T-cell (primary cell): ENCODE measurements around the gene CDC42BPB. TPM values are rescaled to one million over a fixed set of nuclear protein-coding genes. Genes with fewer than 3 reads are reported as not detected.

ENCODE experiments used
- ATAC-seq, 4 experiments: fragments of 200-7000 bp in 3 of 4; fragments of 150-1000 bp in 1 of 4; cut with Tn5 transposase; replicated peaks in 1 of 4; 1 replicate in 3 of 4; 2 replicates in 1 of 4; pipeline ENCODE4 v1.10.0; 2021; ENCODE audit warnings: moderate library complexity in 3 of 4, mild to moderate bottlenecking in 2 of 4, moderate number of reproducible peaks in 1 of 4
- CTCF ChIA-PET, 2 donors: fragments of 300-600 bp; sonication (Branson Sonifier 250); formaldehyde crosslinking; loops; one replicate each; lab custom pipeline; 2022; ENCODE audit warnings: antibody characterized with exemption in 2 of 2; lab: Charles Lee
- POLR2A ChIA-PET, 2 donors: fragments of 300-600 bp; sonication (Branson Sonifier 250); formaldehyde crosslinking; loops; one replicate each; lab custom pipeline; 2022; ENCODE audit warnings: antibody characterized with exemption in 2 of 2; lab: Charles Lee
- DNase-seq, 35 experiments: peaks; one replicate each; pipeline versions ENCODE4 v3.0.0 to v3.0.0-alpha.2; 2013 to 2023
- H3K27ac ChIP-seq: one replicate; pipeline ENCODE4 v1.5.1; 2013; ENCODE audit warnings: low read length
- H3K27me3 ChIP-seq, 2 experiments: replicated peaks in 1 of 2; 1 replicate in 1 of 2; 2 replicates in 1 of 2; pipeline versions ENCODE4 v1.6.1 to v1.7.0; 2013; ENCODE audit warnings: low read length in 1 of 2, mixed read lengths in 1 of 2; ENCODE audit not compliant: control insufficient read depth in 2 of 2, insufficient read depth in 2 of 2; ENCODE audit errors: extremely low read depth in 1 of 2
- H3K36me3 ChIP-seq, 2 donors: 1 replicate in 1 of 2; 2 replicates in 1 of 2; pipeline versions ENCODE4 v1.6.1 to v1.7.0; 2013; ENCODE audit warnings: low read length in 1 of 2; ENCODE audit not compliant: control insufficient read depth in 2 of 2, insufficient read depth in 1 of 2; ENCODE audit errors: extremely low read depth in 1 of 2
- H3K4me1 ChIP-seq, 2 experiments: 1 replicate in 1 of 2; 2 replicates in 1 of 2; pipeline versions ENCODE4 v1.6.1 to v1.7.0; 2013; ENCODE audit warnings: low read length in 2 of 2, mixed read lengths in 1 of 2; ENCODE audit not compliant: insufficient read depth in 2 of 2, control insufficient read depth in 1 of 2; ENCODE audit errors: extremely low read depth in 1 of 2
- H3K4me3 ChIP-seq, 2 donors: 1 replicate in 1 of 2; 2 replicates in 1 of 2; pipeline versions ENCODE4 v1.5.1 to v1.7.0; 2013; ENCODE audit warnings: mild to moderate bottlenecking in 2 of 2, low read length in 1 of 2, moderate library complexity in 1 of 2; ENCODE audit not compliant: control insufficient read depth in 1 of 2; ENCODE audit errors: extremely low read depth in 1 of 2
- H3K9me3 ChIP-seq: 2 replicates; pipeline ENCODE4 v1.7.0; 2013
- H3K27ac Mint-ChIP-seq, 2 donors: one replicate each; pipeline ENCODE4 v1.8.0; 2020 to 2021; ENCODE audit warnings: mild to moderate bottlenecking in 2 of 2, mixed read lengths in 2 of 2
- H3K27me3 Mint-ChIP-seq, 2 donors: one replicate each; pipeline ENCODE4 v1.8.0; 2021 to 2022; ENCODE audit warnings: mixed read lengths in 2 of 2
- H3K36me3 Mint-ChIP-seq: one replicate; pipeline ENCODE4 v1.8.0; 2021; ENCODE audit warnings: mixed read lengths
- H3K4me1 Mint-ChIP-seq, 3 donors: one replicate each; pipeline ENCODE4 v1.8.0; 2020 to 2022; ENCODE audit warnings: mixed read lengths in 3 of 3, mild to moderate bottlenecking in 1 of 3
- H3K4me3 Mint-ChIP-seq, 3 donors: one replicate each; pipeline ENCODE4 v1.8.0; 2020 to 2022; ENCODE audit warnings: mild to moderate bottlenecking in 3 of 3, mixed read lengths in 3 of 3, moderate library complexity in 3 of 3
- H3K9me3 Mint-ChIP-seq, 3 donors: one replicate each; pipeline ENCODE4 v1.8.0; 2020 to 2022; ENCODE audit warnings: mixed read lengths in 3 of 3
- WGBS: methylation state at CpG from one replicate; pipeline ENCODE4 v1.1.5; 2013; ENCODE audit warnings: missing lambda C conversion rate; ENCODE audit not compliant: insufficient coverage; 5-methylcytosine and 5-hydroxymethylcytosine counted together
- total RNA-seq, 35 experiments: library from RNA in 6 of 35; stranded (reverse) in 6 of 35; fragments of 120-200 nt in 1 of 35; gene quantifications; one replicate each; pipeline versions ENCODE4 v1.2.1 to v1.2.4 and lab custom pipeline; 2013 to 2026

Gene CDC42BPB
- total RNA-seq, 5 donors from 2014 or later (not counting 1 experiment from before 2014, with no cell fraction given): 5.3 to 17.5 (median 11.2) TPM

DNA sequence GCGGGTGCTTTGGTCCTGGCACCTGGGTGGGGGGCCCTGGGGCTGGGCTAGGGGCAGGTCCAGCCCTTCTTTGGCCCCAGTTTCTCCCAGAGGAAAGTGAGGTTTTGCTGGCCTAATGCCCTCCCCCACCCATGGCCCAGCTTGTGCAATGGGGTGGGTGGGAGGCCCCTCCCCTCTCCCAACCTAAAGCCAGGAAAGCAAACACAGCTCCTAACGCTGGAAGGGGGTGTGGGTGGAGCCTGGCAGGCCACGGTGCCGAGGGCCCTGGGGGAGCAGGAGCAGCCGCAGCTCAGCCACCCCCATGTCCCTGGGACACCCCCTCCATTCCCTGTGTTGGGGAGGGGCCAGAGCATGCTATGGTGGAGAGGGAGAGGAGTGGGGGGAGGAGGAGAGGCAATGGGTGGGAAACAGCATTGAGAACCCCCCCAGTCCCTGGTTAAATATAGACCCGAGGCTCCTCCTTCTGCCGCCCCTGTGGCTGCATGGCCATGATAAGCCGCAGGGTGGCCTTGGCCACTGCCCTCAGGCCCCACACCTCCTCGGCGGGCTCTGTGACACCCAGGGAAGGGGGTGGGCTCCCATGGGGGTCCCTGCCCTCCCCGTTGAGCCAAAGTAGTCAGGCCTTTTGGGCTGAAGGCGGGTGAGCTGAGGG lies 41.9 kb upstream of the CDC42BPB start:
- H3K27ac Mint-ChIP-seq: no peak overlapping the region
- no peak for ATAC-seq
- POLR2A ChIA-PET: no interaction called here
- no peak for DNase-seq
- H3K4me1 Mint-ChIP-seq: peaks cover 0 to 6% (median 5%) of the 10 kb centered on the region in 3 donors
- no peaks in the 10 kb centered on the region for H3K36me3 Mint-ChIP-seq
- H3K27me3 Mint-ChIP-seq: peaks cover 17 to 38% of the 10 kb centered on the region in 2 donors
- Histone ChIP-seq H3K9me3 (no peaks in the 10 kb centered on the region), H3K4me3 (no peak overlapping the region), H3K4me1 (peaks cover 0 to 2% of the 10 kb centered on the region in 2 experiments), H3K27me3 (peaks cover 0 to 65% of the 10 kb centered on the region in 2 experiments), H3K27ac (no peak overlapping the region), H3K36me3 (no peaks in the 10 kb centered on the region)
- WGBS: 72% methylated on average over 3 of the region's 12 CpGs
- H3K9me3 Mint-ChIP-seq: no peaks in the 10 kb centered on the region
- CTCF ChIA-PET: interaction anchor here in 1 of 2 donors (0.6 kb wide), 1 partner anchor 559 kb away, joined by 6 read pairs; no protein-coding TSS in a partner anchor
- no peak overlapping the region for H3K4me3 Mint-ChIP-seq

DNA sequence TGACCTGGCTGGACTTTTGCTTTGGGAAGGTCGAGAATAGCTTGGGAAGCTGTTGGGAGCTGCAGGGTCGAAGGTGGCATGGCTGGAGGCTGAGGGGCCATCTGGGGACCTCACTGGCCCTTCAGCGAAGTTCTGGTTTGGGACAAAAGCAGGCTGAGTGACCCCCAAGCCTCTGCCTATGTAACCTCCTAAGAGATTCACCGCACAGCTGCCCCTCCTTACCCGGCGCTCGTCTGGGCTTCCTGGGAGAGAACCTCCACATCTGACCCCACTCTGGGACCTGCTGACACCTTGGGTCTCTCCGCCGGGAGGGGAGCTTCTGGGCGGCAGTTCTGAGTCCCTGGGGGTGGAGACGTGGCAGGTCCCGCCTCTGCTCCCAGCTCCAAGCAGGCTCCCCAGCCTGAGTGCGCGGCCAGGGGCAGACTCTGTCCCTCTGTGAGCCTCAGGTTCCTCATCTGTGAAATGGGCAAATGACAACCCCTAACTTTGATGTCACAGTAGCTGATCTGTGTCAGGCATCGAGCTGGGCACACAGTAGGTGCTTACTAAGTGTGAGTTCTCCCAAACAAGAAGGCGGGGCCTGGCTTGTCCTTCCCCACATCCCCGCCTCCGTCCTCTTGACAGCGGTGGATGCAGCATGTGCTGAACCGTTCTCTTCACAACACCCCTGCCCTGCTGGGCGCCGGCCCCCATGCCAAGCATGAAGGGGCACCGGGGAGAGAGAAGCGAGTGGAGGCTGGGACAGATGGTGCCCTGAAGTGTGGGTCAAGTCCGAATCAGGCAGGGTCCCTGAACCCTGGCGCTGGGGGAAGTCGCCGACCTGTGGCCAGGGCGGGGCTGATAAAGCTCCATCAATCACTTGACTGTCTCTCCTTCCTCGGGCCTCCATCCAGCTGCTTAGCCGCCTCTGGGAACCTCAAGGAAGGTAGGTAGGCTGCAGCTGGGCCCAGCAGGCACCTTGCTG lies 40.9 kb upstream of the CDC42BPB start:
- peaks cover 13 to 34% of the 10 kb centered on the region in 2 donors for H3K27me3 Mint-ChIP-seq
- CTCF ChIA-PET: interaction anchor here (0.6 kb wide), 2 partner anchors 66 to 85 kb away, joined by 3 read pairs; no protein-coding TSS in a partner anchor
- WGBS: 83% methylated on average over 26 of the region's 31 CpGs
- H3K9me3 Mint-ChIP-seq: no peaks in the 10 kb centered on the region
- H3K27ac ChIP-seq: no peak overlapping the region
- ATAC-seq: no peak
- H3K4me1 Mint-ChIP-seq: peaks cover 0 to 2% (median 2%) of the 10 kb centered on the region in 3 donors
- POLR2A ChIA-PET: no interaction called here
- no peak overlapping the region for H3K4me3 Mint-ChIP-seq
- no peaks in the 10 kb centered on the region for H3K4me1 ChIP-seq
- no peak overlapping the region for H3K27ac Mint-ChIP-seq
- H3K27me3 ChIP-seq: peaks cover 0 to 57% of the 10 kb centered on the region in 2 experiments
- DNase-seq: no peak
- H3K4me3 ChIP-seq: no peak overlapping the region
- no peaks in the 10 kb centered on the region for H3K36me3 Mint-ChIP-seq
- H3K36me3 ChIP-seq: no peaks in the 10 kb centered on the region
- H3K9me3 ChIP-seq: no peaks in the 10 kb centered on the region

DNA sequence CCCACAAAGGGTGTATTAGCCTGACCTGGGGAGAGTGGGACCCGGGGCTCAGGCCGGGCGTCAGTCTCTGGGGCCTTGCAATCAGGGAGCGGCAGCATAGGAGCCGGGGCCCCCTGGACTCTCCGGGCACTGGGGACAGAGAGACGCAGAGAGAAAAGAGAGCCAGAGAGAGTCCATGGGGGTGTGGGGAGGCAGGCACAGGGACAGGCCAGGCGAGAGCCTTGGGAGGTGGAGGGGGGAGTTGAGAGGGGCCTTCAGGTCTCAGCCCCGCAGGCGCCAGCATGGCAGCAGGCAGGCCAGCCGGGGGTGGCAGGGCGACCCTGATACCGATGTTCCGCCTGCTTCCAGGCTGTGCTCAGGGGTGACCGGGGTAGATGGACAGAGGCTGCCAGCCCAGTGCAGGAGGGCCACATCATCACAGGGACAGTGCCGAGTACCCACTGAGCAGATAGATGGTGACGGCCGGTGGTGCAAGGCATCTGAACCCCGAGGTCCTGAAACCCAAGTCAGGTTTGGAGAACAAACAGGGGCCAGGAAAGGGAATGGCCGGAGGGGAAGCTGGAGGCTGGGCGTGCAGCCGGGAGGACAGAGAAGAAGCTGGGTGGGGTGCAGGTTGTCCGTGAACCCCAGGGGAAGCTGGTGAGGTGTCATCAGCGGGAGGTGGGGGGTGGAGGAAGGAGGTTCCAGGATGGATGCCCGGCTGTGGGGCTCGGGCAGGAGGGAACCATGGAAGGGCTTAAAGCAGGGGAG lies 40.1 kb upstream of the CDC42BPB start:
- DNase-seq (no peak), ATAC-seq (no peak)
- Histone ChIP-seq H3K4me3 (no peak overlapping the region), H3K27me3 (peaks cover 0 to 50% of the 10 kb centered on the region in 2 experiments), H3K36me3 (no peaks in the 10 kb centered on the region), H3K4me1 (no peaks in the 10 kb centered on the region), H3K9me3 (no peaks in the 10 kb centered on the region), H3K27ac (no peak overlapping the region)
- Mint-ChIP-seq H3K36me3 (no peaks in the 10 kb centered on the region), H3K9me3 (no peaks in the 10 kb centered on the region), H3K4me3 (no peak overlapping the region), H3K27ac (no peak overlapping the region), H3K4me1 (peaks cover 0 to 2% (median 2%) of the 10 kb centered on the region in 3 donors), H3K27me3 (peaks cover 11 to 26% of the 10 kb centered on the region in 2 donors)
- ChIA-PET POLR2A (no interaction called here), CTCF (interaction anchor here in 1 of 2 donors (1.6 to 2.0 kb wide), 2 partner anchors 7 to 403 kb away, joined by 6 to 12 read pairs; no protein-coding TSS in a partner anchor)
- WGBS: 86% methylated on average over 24 of the region's 26 CpGs

GRCh38 chr14:103096387-103096786 lies 39.0 kb upstream of the CDC42BPB start:
- H3K27me3 Mint-ChIP-seq: peaks cover 7 to 18% of the 10 kb centered on the region in 2 donors
- H3K9me3 Mint-ChIP-seq: no peaks in the 10 kb centered on the region
- no peaks in the 10 kb centered on the region for H3K36me3 Mint-ChIP-seq
- Histone ChIP-seq H3K27me3 (peaks cover 0 to 51% of the 10 kb centered on the region in 2 experiments), H3K4me3 (no peak overlapping the region), H3K4me1 (peaks cover 0 to 6% of the 10 kb centered on the region in 2 experiments), H3K36me3 (no peaks in the 10 kb centered on the region), H3K9me3 (no peaks in the 10 kb centered on the region), H3K27ac (no peak overlapping the region)
- H3K4me3 Mint-ChIP-seq: no peak overlapping the region
- ATAC-seq: no peak
- no peak overlapping the region for H3K27ac Mint-ChIP-seq
- CTCF ChIA-PET: interaction anchor here (0.6 to 2.0 kb wide), 4 partner anchors 8 to 402 kb away, joined by 3 to 12 read pairs (median 4); no protein-coding TSS in a partner anchor
- POLR2A ChIA-PET: no interaction called here
- WGBS: 75% methylated on average over 2 of the region's 4 CpGs
- peaks cover 0 to 2% (median 1%) of the 10 kb centered on the region in 3 donors for H3K4me1 Mint-ChIP-seq
- no peak for DNase-seq

DNA sequence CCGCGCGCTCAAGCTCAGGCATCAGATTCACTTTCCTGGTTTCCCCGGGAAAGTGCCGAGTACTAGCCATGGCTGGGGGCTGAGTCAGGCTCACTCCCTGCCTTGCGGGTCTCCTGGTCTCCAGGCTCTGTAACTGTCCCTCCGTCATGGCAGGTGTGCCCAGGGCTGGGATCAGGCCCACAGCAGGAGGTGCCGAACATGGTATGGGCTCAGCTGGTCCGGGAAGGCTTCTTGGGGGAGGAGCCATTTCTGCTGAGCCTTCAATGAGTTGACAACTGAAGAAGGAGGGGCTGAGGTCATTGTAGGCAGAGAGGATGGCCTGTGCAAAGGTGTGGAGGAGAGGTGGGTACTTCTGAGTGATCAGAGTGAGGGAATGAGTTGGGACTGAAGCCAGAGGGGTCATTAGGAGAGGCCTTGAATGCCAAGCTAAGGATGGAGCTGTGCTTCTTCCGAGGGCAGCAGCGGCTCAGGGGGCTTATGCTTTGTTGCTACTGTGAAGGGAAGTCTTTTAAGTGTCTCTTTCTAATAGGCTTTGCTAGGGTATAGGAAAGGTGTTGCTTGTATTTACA lies 37.9 kb upstream of the CDC42BPB start:
- H3K4me3 ChIP-seq: no peak overlapping the region
- peaks cover 0 to 11% of the 10 kb centered on the region in 2 donors for H3K27me3 Mint-ChIP-seq
- H3K9me3 Mint-ChIP-seq: no peaks in the 10 kb centered on the region
- no peak for ATAC-seq
- POLR2A ChIA-PET: interaction anchor here in 1 of 2 donors (0.6 kb wide), 1 partner anchor 329 kb away, joined by 4 read pairs; no protein-coding TSS in a partner anchor
- H3K27ac ChIP-seq: no peak overlapping the region
- no peaks in the 10 kb centered on the region for H3K36me3 Mint-ChIP-seq
- CTCF ChIA-PET: interaction anchor here in 1 of 2 donors (0.7 to 2.0 kb wide), 2 partner anchors 10 to 398 kb away, joined by 4 to 12 read pairs; no protein-coding TSS in a partner anchor
- H3K9me3 ChIP-seq: no peaks in the 10 kb centered on the region
- H3K4me1 ChIP-seq: peaks cover 0 to 16% of the 10 kb centered on the region in 2 experiments
- DNase-seq: no peak
- H3K4me1 Mint-ChIP-seq: peaks cover 0 to 5% (median 3%) of the 10 kb centered on the region in 3 donors
- peaks cover 0 to 51% of the 10 kb centered on the region in 2 experiments for H3K27me3 ChIP-seq
- H3K4me3 Mint-ChIP-seq: no peak overlapping the region
- 87% methylated on average over 10 of the region's 11 CpGs for WGBS
- no peak overlapping the region for H3K27ac Mint-ChIP-seq
- H3K36me3 ChIP-seq: no peaks in the 10 kb centered on the region
